Measurements from ENCODE around the gene CYSTM1. TPM values are rescaled to one million over a fixed set of nuclear protein-coding genes. Genes with fewer than 3 reads are reported as not detected.

The CYSTM1 gene
- total and polyA plus RNA-seq, 7 experiments from 2014 or later, result 1.6 to 11.1 (median 3.5) TPM

GRCh38 chr5:140172483-140172882 is 2.5 kb upstream of the CYSTM1 start:
- intact Hi-C loops (cut with micrococcal nuclease), result loop anchor here (10.0 kb wide), 3 partner anchors 608 to 1838 kb away; partner anchors contain the start of genes CDC25C (in 1 of the 2), FAM53C (in 1 of the 2) and UBE2D2 (in 1 of the 2)
- ChIA-PET CTCF (interaction anchor here (0.6 kb wide), 1 partner anchor 120 kb away, joined by 3 read pairs; no protein-coding TSS in a partner anchor), POLR2A (no interaction called here)
- no peaks in the 10 kb centered on the region for H3K27me3 ChIP-seq (ENCODE audit: control insufficient read depth in 2 of 2, insufficient read depth in 2 of 2, low read length in 2 of 2)
- DNase-seq, result no peak
- H3K4me3 ChIP-seq (ENCODE audit: low read length), result no peak overlapping the region
- H3K36me3 ChIP-seq (ENCODE audit: control insufficient read depth in 2 of 3, insufficient read depth in 3 of 3, low read length in 3 of 3), result no peaks in the 10 kb centered on the region
- Mint-ChIP-seq H3K27me3 (peaks cover 0 to 30% (median 0%) of the 10 kb centered on the region in 5 donors), H3K9me3 (no peaks in the 10 kb centered on the region), H3K4me1 (peaks cover 7 to 20% (median 14%) of the 10 kb centered on the region in 7 donors), H3K4me3 (no peak overlapping the region), H3K36me3 (peaks cover 0 to 4% (median 0%) of the 10 kb centered on the region in 5 donors), H3K27ac (no peak overlapping the region)
- H3K9me3 ChIP-seq (ENCODE audit: control insufficient read depth in 2 of 3, low read length in 3 of 3), result no peaks in the 10 kb centered on the region
- ATAC-seq, result no peak
- no peak overlapping the region for H3K27ac ChIP-seq (ENCODE audit: low read depth, low read length)
- peaks cover 8 to 14% of the 10 kb centered on the region in 2 donors for H3K4me1 ChIP-seq (ENCODE audit: control insufficient read depth in 2 of 2, insufficient read depth in 2 of 2, low read length in 2 of 2)

- intact Hi-C loops (cut with micrococcal nuclease), result loop anchor here (2.0 to 10.0 kb wide), 7 partner anchors 71 to 1839 kb away; partner anchors contain the start of genes CDC25C (in 1 of the 2), FAM53C (in 1 of the 2), TAF7 (in 1 of the 2) and TMCO6 (in 1 of the 2)
- Histone ChIP-seq H3K9me3 (ENCODE audit: control insufficient read depth in 2 of 3, low read length in 3 of 3) (no peaks in the 10 kb centered on the region), H3K27me3 (ENCODE audit: control insufficient read depth in 2 of 2, insufficient read depth in 2 of 2, low read length in 2 of 2) (no peaks in the 10 kb centered on the region), H3K4me1 (ENCODE audit: control insufficient read depth in 2 of 2, insufficient read depth in 2 of 2, low read length in 2 of 2) (peaks cover 8 to 14% of the 10 kb centered on the region in 2 donors), H3K27ac (ENCODE audit: low read depth, low read length) (peak overlapping the region; percentile 89), H3K36me3 (ENCODE audit: control insufficient read depth in 2 of 3, insufficient read depth in 3 of 3, low read length in 3 of 3) (no peaks in the 10 kb centered on the region), H3K4me3 (ENCODE audit: low read length) (no peak overlapping the region)
- ChIA-PET CTCF (no interaction called here), POLR2A (interaction anchor here (0.7 to 2.1 kb wide), 6 partner anchors 57 to 880 kb away, joined by 3 to 9 read pairs (median 3); partner anchors contain the start of gene PURA)
- H3K9me3 Mint-ChIP-seq, result no peaks in the 10 kb centered on the region
- H3K4me3 Mint-ChIP-seq, result peak overlapping the region; percentile 57 to 95 (median 91)
- DNase-seq (no peak), ATAC-seq (no peak)
- peaks cover 0 to 30% (median 0%) of the 10 kb centered on the region in 5 donors for H3K27me3 Mint-ChIP-seq
- peak overlapping the region; percentile 67 to 97 (median 88) for H3K27ac Mint-ChIP-seq
- peaks cover 7 to 20% (median 14%) of the 10 kb centered on the region in 7 donors for H3K4me1 Mint-ChIP-seq
- H3K36me3 Mint-ChIP-seq, result peaks cover 0 to 3% (median 0%) of the 10 kb centered on the region in 5 donors
Measured at GRCh38 chr5:140174014-140174413, 974 bp upstream of the CYSTM1 start.

GRCh38 chr5:140175367-140176030 is 511 bp downstream of the CYSTM1 start:
- H3K9me3 ChIP-seq (ENCODE audit: control insufficient read depth in 2 of 3, low read length in 3 of 3), result no peaks in the 10 kb centered on the region
- H3K4me3 ChIP-seq (ENCODE audit: low read length), result peak overlapping the region; percentile 97
- ChIA-PET POLR2A (interaction anchor here (1.0 to 2.1 kb wide), 4 partner anchors 60 to 102 kb away, joined by 3 to 9 read pairs (median 4); partner anchors contain the start of gene PURA), CTCF (no interaction called here)
- H3K4me1 ChIP-seq (ENCODE audit: control insufficient read depth in 2 of 2, insufficient read depth in 2 of 2, low read length in 2 of 2), result peaks cover 8 to 14% of the 10 kb centered on the region in 2 donors
- DNase-seq (peak; percentile 52 to 70 (median 68)), ATAC-seq (peak; percentile 50)
- Mint-ChIP-seq H3K9me3 (no peaks in the 10 kb centered on the region), H3K36me3 (peaks cover 0 to 3% (median 0%) of the 10 kb centered on the region in 5 donors), H3K27ac (peak overlapping the region; percentile 78 to 98 (median 94)), H3K27me3 (peaks cover 0 to 28% (median 0%) of the 10 kb centered on the region in 5 donors), H3K4me1 (peaks cover 7 to 20% (median 14%) of the 10 kb centered on the region in 7 donors), H3K4me3 (peak overlapping the region; percentile 84 to 95 (median 91))
- H3K36me3 ChIP-seq (ENCODE audit: control insufficient read depth in 2 of 3, insufficient read depth in 3 of 3, low read length in 3 of 3), result no peaks in the 10 kb centered on the region
- peak overlapping the region; percentile 89 for H3K27ac ChIP-seq (ENCODE audit: low read depth, low read length)
- intact Hi-C loops (cut with micrococcal nuclease), result loop anchor here (1.0 to 10.0 kb wide), 25 partner anchors 18 to 1841 kb away; partner anchors contain the start of genes PFDN1 (in 2 of the 2), PURA (in 2 of the 2), TMCO6 (in 2 of the 2) and ANKHD1 (in 1 of the 2)
- no peaks in the 10 kb centered on the region for H3K27me3 ChIP-seq (ENCODE audit: control insufficient read depth in 2 of 2, insufficient read depth in 2 of 2, low read length in 2 of 2)

GRCh38 chr5:140176031-140176387 is 1.0 kb downstream of the CYSTM1 start:
- Histone ChIP-seq H3K4me1 (ENCODE audit: control insufficient read depth in 2 of 2, insufficient read depth in 2 of 2, low read length in 2 of 2) (peaks cover 8 to 14% of the 10 kb centered on the region in 2 donors), H3K36me3 (ENCODE audit: control insufficient read depth in 2 of 3, insufficient read depth in 3 of 3, low read length in 3 of 3) (no peaks in the 10 kb centered on the region), H3K27me3 (ENCODE audit: control insufficient read depth in 2 of 2, insufficient read depth in 2 of 2, low read length in 2 of 2) (no peaks in the 10 kb centered on the region), H3K27ac (ENCODE audit: low read depth, low read length) (peak overlapping the region; percentile 89), H3K9me3 (ENCODE audit: control insufficient read depth in 2 of 3, low read length in 3 of 3) (no peaks in the 10 kb centered on the region), H3K4me3 (ENCODE audit: low read length) (peak overlapping the region; percentile 97)
- peaks cover 7 to 20% (median 14%) of the 10 kb centered on the region in 7 donors for H3K4me1 Mint-ChIP-seq
- H3K36me3 Mint-ChIP-seq, result peaks cover 0 to 3% (median 0%) of the 10 kb centered on the region in 5 donors
- intact Hi-C loops (cut with micrococcal nuclease), result loop anchor here (5.0 to 10.0 kb wide), 9 partner anchors 181 to 1841 kb away; partner anchors contain the start of genes CDC25C (in 1 of the 2), EIF4EBP3 (in 1 of the 2), FAM53C (in 1 of the 2) and HARS1 (in 1 of the 2)
- ATAC-seq (no peak), DNase-seq (no peak)
- CTCF ChIA-PET, result no interaction called here
- peak overlapping the region; percentile 84 to 95 (median 89) for H3K4me3 Mint-ChIP-seq
- POLR2A ChIA-PET, result interaction anchor here (1.0 kb wide), 1 partner anchor 103 kb away, joined by 3 read pairs; no protein-coding TSS in a partner anchor
- peak overlapping the region; percentile 78 to 98 (median 91) for H3K27ac Mint-ChIP-seq
- H3K27me3 Mint-ChIP-seq, result peaks cover 0 to 28% (median 0%) of the 10 kb centered on the region in 5 donors
- H3K9me3 Mint-ChIP-seq, result no peaks in the 10 kb centered on the region

GRCh38 chr5:140178086-140178410 is 3.1 kb downstream of the CYSTM1 start:
- Histone ChIP-seq H3K36me3 (ENCODE audit: control insufficient read depth in 2 of 3, insufficient read depth in 3 of 3, low read length in 3 of 3) (no peaks in the 10 kb centered on the region), H3K4me1 (ENCODE audit: control insufficient read depth in 2 of 2, insufficient read depth in 2 of 2, low read length in 2 of 2) (peaks cover 8 to 14% of the 10 kb centered on the region in 2 donors), H3K27me3 (ENCODE audit: control insufficient read depth in 2 of 2, insufficient read depth in 2 of 2, low read length in 2 of 2) (no peaks in the 10 kb centered on the region), H3K27ac (ENCODE audit: low read depth, low read length) (no peak overlapping the region), H3K9me3 (ENCODE audit: control insufficient read depth in 2 of 3, low read length in 3 of 3) (no peaks in the 10 kb centered on the region), H3K4me3 (ENCODE audit: low read length) (no peak overlapping the region)
- CTCF ChIA-PET, result interaction anchor here (0.5 to 1.6 kb wide), 2 partner anchors 11 to 36 kb away, joined by 3 to 4 read pairs; no protein-coding TSS in a partner anchor
- DNase-seq (no peak), ATAC-seq (no peak)
- intact Hi-C loops (cut with micrococcal nuclease), result loop anchor here (5.0 to 10.0 kb wide), 9 partner anchors 179 to 1843 kb away; partner anchors contain the start of genes CDC25C (in 1 of the 2), EIF4EBP3 (in 1 of the 2), FAM53C (in 1 of the 2) and HARS1 (in 1 of the 2)
- H3K9me3 Mint-ChIP-seq, result no peaks in the 10 kb centered on the region
- H3K36me3 Mint-ChIP-seq, result peaks cover 0 to 1% (median 0%) of the 10 kb centered on the region in 5 donors
- H3K4me1 Mint-ChIP-seq, result peaks cover 7 to 23% (median 14%) of the 10 kb centered on the region in 7 donors
- POLR2A ChIA-PET, result no interaction called here
- H3K27ac Mint-ChIP-seq, result peak overlapping the region in 1 of 9 donors; percentile 49
- peak overlapping the region in 1 of 10 donors; percentile 38 for H3K4me3 Mint-ChIP-seq
- peaks cover 0 to 17% (median 0%) of the 10 kb centered on the region in 5 donors for H3K27me3 Mint-ChIP-seq

DNA sequence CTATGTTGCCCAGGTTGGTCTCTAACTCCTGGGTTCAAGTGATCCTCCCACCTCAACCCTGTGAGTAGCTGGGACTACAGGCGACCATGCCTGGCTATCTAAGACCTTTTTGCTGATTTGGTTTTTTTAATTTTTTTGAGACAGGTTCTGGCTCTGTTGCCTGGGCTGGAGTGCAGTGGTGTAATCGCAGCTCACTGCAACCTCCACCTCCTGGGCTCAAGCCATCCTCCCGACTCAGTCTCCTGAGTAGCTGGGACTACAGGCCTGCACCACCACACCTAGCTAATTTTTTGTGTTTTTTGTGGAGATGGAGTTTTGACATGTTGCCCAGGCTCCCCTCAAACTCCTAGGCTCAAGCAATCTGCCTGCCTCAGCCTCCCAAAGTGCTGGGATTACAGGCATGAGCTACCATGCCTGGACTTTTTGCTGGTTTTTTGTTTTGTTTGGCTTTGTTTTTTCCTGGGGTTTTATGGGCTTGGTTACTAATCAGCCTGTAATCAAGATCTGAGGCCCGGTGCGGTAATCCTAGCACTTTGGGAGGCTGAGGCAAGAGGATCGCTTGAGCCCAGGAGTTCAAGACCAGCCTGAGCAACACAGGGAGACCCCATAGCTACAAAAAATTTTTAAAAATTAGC is 3.6 kb downstream of the CYSTM1 start:
- peaks cover 10 to 23% (median 14%) of the 10 kb centered on the region in 7 donors for H3K4me1 Mint-ChIP-seq
- H3K9me3 ChIP-seq (ENCODE audit: control insufficient read depth in 2 of 3, low read length in 3 of 3), result no peaks in the 10 kb centered on the region
- H3K27ac Mint-ChIP-seq, result no peak overlapping the region
- H3K4me3 ChIP-seq (ENCODE audit: low read length), result no peak overlapping the region
- ChIA-PET CTCF (interaction anchor here (1.6 kb wide), 1 partner anchor 11 kb away, joined by 4 read pairs; no protein-coding TSS in a partner anchor), POLR2A (no interaction called here)
- H3K4me3 Mint-ChIP-seq, result no peak overlapping the region
- ATAC-seq (no peak), DNase-seq (no peak)
- H3K9me3 Mint-ChIP-seq, result no peaks in the 10 kb centered on the region
- H3K27me3 Mint-ChIP-seq, result peaks cover 0 to 12% (median 0%) of the 10 kb centered on the region in 5 donors
- H3K36me3 Mint-ChIP-seq, result no peaks in the 10 kb centered on the region
- H3K4me1 ChIP-seq (ENCODE audit: control insufficient read depth in 2 of 2, insufficient read depth in 2 of 2, low read length in 2 of 2), result peaks cover 8 to 14% of the 10 kb centered on the region in 2 donors
- intact Hi-C loops (cut with micrococcal nuclease), result loop anchor here (5.0 to 10.0 kb wide), 9 partner anchors 179 to 1844 kb away; partner anchors contain the start of genes CDC25C (in 1 of the 2), EIF4EBP3 (in 1 of the 2), FAM53C (in 1 of the 2) and HARS1 (in 1 of the 2)
- H3K36me3 ChIP-seq (ENCODE audit: control insufficient read depth in 2 of 3, insufficient read depth in 3 of 3, low read length in 3 of 3), result no peaks in the 10 kb centered on the region
- no peaks in the 10 kb centered on the region for H3K27me3 ChIP-seq (ENCODE audit: control insufficient read depth in 2 of 2, insufficient read depth in 2 of 2, low read length in 2 of 2)
- H3K27ac ChIP-seq (ENCODE audit: low read depth, low read length), result no peak overlapping the region

Measured in naive thymus-derived CD4-positive, alpha-beta T cell (primary cell).